Glutamatergic neuron (in vitro differentiated cells): ENCODE measurements around the gene PLEKHA5. TPM values are rescaled to one million over a fixed set of nuclear protein-coding genes. Genes with fewer than 3 reads are reported as not detected.

ENCODE experiments used
- DNase-seq: peaks from one replicate; pipeline ENCODE4 v3.0.0; 2022
- H3K27ac Mint-ChIP-seq: one replicate; pipeline ENCODE4 v1.8.0; 2020; ENCODE audit warnings: mild to moderate bottlenecking, mixed read lengths, inconsistent platforms; ENCODE audit not compliant: unreplicated experiment
- H3K27me3 Mint-ChIP-seq: one replicate; pipeline ENCODE4 v1.8.0; 2020; ENCODE audit warnings: mild to moderate bottlenecking, moderate library complexity, mixed read lengths, inconsistent platforms; ENCODE audit not compliant: unreplicated experiment
- H3K36me3 Mint-ChIP-seq: one replicate; pipeline ENCODE4 v1.8.0; 2020; ENCODE audit warnings: mild to moderate bottlenecking, mixed read lengths, inconsistent platforms; ENCODE audit not compliant: unreplicated experiment
- H3K4me1 Mint-ChIP-seq: one replicate; pipeline ENCODE4 v1.8.0; 2020; ENCODE audit warnings: mild to moderate bottlenecking, low read depth, mixed read lengths, inconsistent platforms; ENCODE audit not compliant: unreplicated experiment
- H3K4me3 Mint-ChIP-seq: one replicate; pipeline ENCODE4 v1.8.0; 2020; ENCODE audit warnings: mild to moderate bottlenecking, mixed read lengths, inconsistent platforms; ENCODE audit not compliant: unreplicated experiment
- H3K9me3 Mint-ChIP-seq: one replicate; pipeline ENCODE4 v1.8.0; 2020; ENCODE audit warnings: mild to moderate bottlenecking, moderate library complexity, mixed read lengths, inconsistent platforms; ENCODE audit not compliant: unreplicated experiment
- CTCF ChIP-seq: fragments of 200-600 bp; sonication (generic); IDR thresholded peaks from one replicate; pipeline ENCODE4 v1.5.0; 2021; ENCODE audit not compliant: partially characterized antibody, unreplicated experiment
- total RNA-seq: library from RNA; stranded (reverse); fragmentation: NEBNext Ultra II Directional; extraction: Animal tissue kit (Norgen Biotek cat#: 25700); gene quantifications from one replicate; pipeline ENCODE4 v1.2.1, GENCODE V29; 2021; ENCODE audit not compliant: unreplicated experiment

Gene PLEKHA5
- total RNA-seq, 1 donor from 2014 or later, result 314 TPM

- peaks cover 10% of the 10 kb centered on the region for H3K9me3 Mint-ChIP-seq
- no peak for TF ChIP-seq CTCF
- DNase-seq, result no peak
- H3K4me1 Mint-ChIP-seq, result peaks cover 3% of the 10 kb centered on the region
- H3K27ac Mint-ChIP-seq, result no peak overlapping the region
- H3K36me3 Mint-ChIP-seq, result no peaks in the 10 kb centered on the region
- H3K4me3 Mint-ChIP-seq, result no peak overlapping the region
- peaks cover 7% of the 10 kb centered on the region for H3K27me3 Mint-ChIP-seq
Measured at GRCh38 chr12:19273482-19274330, 144.2 kb downstream of the PLEKHA5 start.

- DNase-seq, result no peak
- H3K27me3 Mint-ChIP-seq, result peaks cover 7% of the 10 kb centered on the region
- no peak for TF ChIP-seq CTCF
- H3K4me3 Mint-ChIP-seq, result no peak overlapping the region
- no peaks in the 10 kb centered on the region for H3K36me3 Mint-ChIP-seq
- peaks cover 3% of the 10 kb centered on the region for H3K4me1 Mint-ChIP-seq
- H3K9me3 Mint-ChIP-seq, result peaks cover 14% of the 10 kb centered on the region
- no peak overlapping the region for H3K27ac Mint-ChIP-seq
Measured at GRCh38 chr12:19276767-19277166, 147.2 kb downstream of the PLEKHA5 start.

- peaks cover 14% of the 10 kb centered on the region for H3K9me3 Mint-ChIP-seq
- no peak overlapping the region for H3K27ac Mint-ChIP-seq
- no peak for TF ChIP-seq CTCF
- peaks cover 7% of the 10 kb centered on the region for H3K27me3 Mint-ChIP-seq
- no peak for DNase-seq
- no peak overlapping the region for H3K4me3 Mint-ChIP-seq
- no peaks in the 10 kb centered on the region for H3K36me3 Mint-ChIP-seq
- H3K4me1 Mint-ChIP-seq, result peaks cover 3% of the 10 kb centered on the region
Measured at GRCh38 chr12:19277711-19278110, 148.2 kb downstream of the PLEKHA5 start.

- DNase-seq, result no peak
- Mint-ChIP-seq H3K4me3 (no peak overlapping the region), H3K36me3 (peaks cover 3% of the 10 kb centered on the region), H3K27me3 (peaks cover 7% of the 10 kb centered on the region), H3K4me1 (peaks cover 6% of the 10 kb centered on the region), H3K9me3 (peaks cover 13% of the 10 kb centered on the region), H3K27ac (no peak overlapping the region)
- no peak for TF ChIP-seq CTCF
Measured at GRCh38 chr12:19278407-19278806, 148.9 kb downstream of the PLEKHA5 start.

- peaks cover 3% of the 10 kb centered on the region for H3K27me3 Mint-ChIP-seq
- TF ChIP-seq CTCF, result no peak
- H3K4me3 Mint-ChIP-seq, result no peak overlapping the region
- no peak overlapping the region for H3K27ac Mint-ChIP-seq
- peaks cover 9% of the 10 kb centered on the region for H3K4me1 Mint-ChIP-seq
- H3K36me3 Mint-ChIP-seq, result peaks cover 5% of the 10 kb centered on the region
- H3K9me3 Mint-ChIP-seq, result peaks cover 12% of the 10 kb centered on the region
- no peak for DNase-seq
Measured at GRCh38 chr12:19282133-19282699, 152.7 kb downstream of the PLEKHA5 start.
